Esophagus muscularis mucosa (tissue), 4 donors: ENCODE data around the gene KRT83.

Source experiments
- EP300 ChIP-seq: sonication (generic); formaldehyde crosslinking; IDR thresholded peaks from one replicate; pipeline ENCODE4 v1.6.1; 2017; ENCODE audit warnings: antibody characterized with exemption
- POLR2A ChIP-seq: fragments of 450-650 bp; IDR thresholded peaks from one replicate; pipeline ENCODE4 v1.6.1; 2017; ENCODE audit warnings: antibody characterized with exemption, moderate library complexity, mild to moderate bottlenecking, low read depth
- POLR2AphosphoS5 ChIP-seq, 2 donors: sonication (generic); formaldehyde crosslinking; IDR thresholded peaks; one replicate each; pipeline ENCODE4 v1.6.1; 2017; ENCODE audit warnings: antibody characterized with exemption in 2 of 2
- TF ChIP-seq, protein P1 (sequence below), 3 experiments: fragments of 200-600 bp in 2 of 3; fragments of 450-650 bp in 1 of 3; sonication (generic) in 2 of 3; IDR thresholded peaks; one replicate each; pipeline ENCODE4 v1.5.1; 2017 to 2019; ENCODE audit warnings: antibody characterized with exemption in 3 of 3, mild to moderate bottlenecking in 2 of 3, moderate library complexity in 1 of 3

DNA sequence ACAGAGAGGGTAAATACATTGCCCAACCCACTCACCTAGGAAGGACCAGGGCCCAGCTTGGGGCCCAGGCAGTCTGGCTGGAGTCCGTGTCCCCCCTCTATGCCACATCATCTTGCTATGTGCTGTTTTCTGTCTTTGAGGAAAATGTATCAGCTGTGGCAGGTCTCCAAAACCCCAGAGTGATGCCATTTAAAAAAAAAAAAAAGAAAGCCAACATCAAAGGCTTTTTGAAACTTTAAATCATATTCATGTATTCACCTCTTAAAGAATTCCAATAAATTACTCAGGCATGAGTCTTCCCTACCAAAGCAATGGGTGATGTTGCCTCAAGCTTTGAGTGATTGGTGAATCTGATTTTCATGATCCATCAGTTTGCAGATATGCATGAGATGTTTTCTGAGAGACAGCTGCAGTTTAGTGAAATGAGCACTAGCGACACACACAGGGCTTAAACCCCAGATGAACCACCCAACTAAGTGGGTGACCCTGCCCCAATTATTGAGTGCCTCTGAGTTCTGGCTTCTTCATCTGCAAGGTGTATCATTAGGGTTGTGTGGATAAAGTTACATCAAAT lies 35.9 kb downstream of the KRT83 start:
- TF ChIP-seq, protein P1, sequence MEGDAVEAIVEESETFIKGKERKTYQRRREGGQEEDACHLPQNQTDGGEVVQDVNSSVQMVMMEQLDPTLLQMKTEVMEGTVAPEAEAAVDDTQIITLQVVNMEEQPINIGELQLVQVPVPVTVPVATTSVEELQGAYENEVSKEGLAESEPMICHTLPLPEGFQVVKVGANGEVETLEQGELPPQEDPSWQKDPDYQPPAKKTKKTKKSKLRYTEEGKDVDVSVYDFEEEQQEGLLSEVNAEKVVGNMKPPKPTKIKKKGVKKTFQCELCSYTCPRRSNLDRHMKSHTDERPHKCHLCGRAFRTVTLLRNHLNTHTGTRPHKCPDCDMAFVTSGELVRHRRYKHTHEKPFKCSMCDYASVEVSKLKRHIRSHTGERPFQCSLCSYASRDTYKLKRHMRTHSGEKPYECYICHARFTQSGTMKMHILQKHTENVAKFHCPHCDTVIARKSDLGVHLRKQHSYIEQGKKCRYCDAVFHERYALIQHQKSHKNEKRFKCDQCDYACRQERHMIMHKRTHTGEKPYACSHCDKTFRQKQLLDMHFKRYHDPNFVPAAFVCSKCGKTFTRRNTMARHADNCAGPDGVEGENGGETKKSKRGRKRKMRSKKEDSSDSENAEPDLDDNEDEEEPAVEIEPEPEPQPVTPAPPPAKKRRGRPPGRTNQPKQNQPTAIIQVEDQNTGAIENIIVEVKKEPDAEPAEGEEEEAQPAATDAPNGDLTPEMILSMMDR (IDR thresholded peaks at IDR 0.05), result no peak
- TF ChIP-seq POLR2A (no peak), EP300 (no peak), POLR2AphosphoS5 (IDR thresholded peaks at IDR 0.05) (no peak)
